PC-3 (cell line): ENCODE data around the gene NRARP.

Experiments
- EZH2phosphoT487 ChIP-seq: fragments of 300-600 bp; sonication (generic); IDR thresholded peaks from 2 replicates; pipeline ENCODE4 v1.6.1; 2018; ENCODE audit warnings: mild to moderate bottlenecking, antibody characterized with exemption, low read length, borderline replicate concordance
- TF ChIP-seq, protein P1 (sequence below): fragments of 300-600 bp; sonication (generic); conservative IDR thresholded peaks from 2 replicates; pipeline ENCODE4 v1.5.1; 2017; ENCODE audit warnings: antibody characterized with exemption, low read depth, mild to moderate bottlenecking, low read length

DNA sequence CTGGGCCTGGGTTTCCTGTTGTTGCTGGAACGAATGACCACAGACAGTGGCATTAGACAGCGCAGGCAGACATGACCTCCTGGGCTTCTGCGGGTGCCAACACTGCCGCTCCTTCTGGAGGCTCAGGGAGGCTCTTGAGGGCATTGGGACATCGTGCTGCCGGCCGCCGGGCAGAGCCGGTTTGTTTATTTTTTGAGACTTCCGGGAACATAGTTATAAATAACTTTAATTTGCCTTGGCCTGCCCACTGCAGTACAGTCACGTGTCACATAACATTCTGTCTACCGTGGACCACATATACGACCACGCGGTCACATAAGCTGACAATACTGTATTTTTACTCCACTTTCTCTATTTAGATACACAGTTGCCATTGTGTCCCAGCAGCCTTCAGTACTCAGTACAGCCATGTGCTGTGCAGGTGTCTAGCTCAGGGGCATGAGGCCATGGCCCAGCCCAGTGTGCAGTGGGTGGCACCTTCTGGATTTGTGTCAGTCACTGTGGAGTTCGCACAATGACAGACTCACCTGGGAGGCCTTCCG lies 32.8 kb downstream of the NRARP start:
- TF ChIP-seq, protein P1, sequence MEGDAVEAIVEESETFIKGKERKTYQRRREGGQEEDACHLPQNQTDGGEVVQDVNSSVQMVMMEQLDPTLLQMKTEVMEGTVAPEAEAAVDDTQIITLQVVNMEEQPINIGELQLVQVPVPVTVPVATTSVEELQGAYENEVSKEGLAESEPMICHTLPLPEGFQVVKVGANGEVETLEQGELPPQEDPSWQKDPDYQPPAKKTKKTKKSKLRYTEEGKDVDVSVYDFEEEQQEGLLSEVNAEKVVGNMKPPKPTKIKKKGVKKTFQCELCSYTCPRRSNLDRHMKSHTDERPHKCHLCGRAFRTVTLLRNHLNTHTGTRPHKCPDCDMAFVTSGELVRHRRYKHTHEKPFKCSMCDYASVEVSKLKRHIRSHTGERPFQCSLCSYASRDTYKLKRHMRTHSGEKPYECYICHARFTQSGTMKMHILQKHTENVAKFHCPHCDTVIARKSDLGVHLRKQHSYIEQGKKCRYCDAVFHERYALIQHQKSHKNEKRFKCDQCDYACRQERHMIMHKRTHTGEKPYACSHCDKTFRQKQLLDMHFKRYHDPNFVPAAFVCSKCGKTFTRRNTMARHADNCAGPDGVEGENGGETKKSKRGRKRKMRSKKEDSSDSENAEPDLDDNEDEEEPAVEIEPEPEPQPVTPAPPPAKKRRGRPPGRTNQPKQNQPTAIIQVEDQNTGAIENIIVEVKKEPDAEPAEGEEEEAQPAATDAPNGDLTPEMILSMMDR = no peak
- no peak for TF ChIP-seq EZH2phosphoT487
